Thoracic aorta (tissue), 2 donors: ENCODE measurements around the gene ST6GAL1. TPM values are rescaled to one million over a fixed set of nuclear protein-coding genes. Genes with fewer than 3 reads are reported as not detected.
A peak's percentile ranks its signal among the peaks of the same experiment; 100 is the strongest.

Source experiments
- ATAC-seq: fragments of 150-250 bp; one replicate; pipeline ENCODE4 v1.8.0; 2017; ENCODE audit warnings: low read depth; ENCODE audit not compliant: insufficient number of reproducible peaks, low FRiP score
- DNase-seq: peaks from one replicate; pipeline ENCODE4 v3.0.0-alpha.2; 2020; ENCODE audit warnings: low spot score
- H3K27ac ChIP-seq, 2 donors: fragments of 200-600 bp; sonication (generic); 1 replicate in 1 of 2; 2 replicates in 1 of 2; pipeline ENCODE4 v1.5.1; 2016; ENCODE audit warnings: mild to moderate bottlenecking in 2 of 2, moderate library complexity in 2 of 2
- H3K27me3 ChIP-seq: fragments of 200-600 bp; sonication (generic); replicated peaks from 2 replicates; pipeline ENCODE4 v1.6.0; 2016; ENCODE audit warnings: mild to moderate bottlenecking; ENCODE audit not compliant: insufficient read depth
- H3K36me3 ChIP-seq: fragments of 200-600 bp; sonication (generic); one replicate; pipeline ENCODE4 v1.5.1; 2016
- H3K4me1 ChIP-seq, 2 donors: fragments of 200-600 bp; sonication (generic); 1 replicate in 1 of 2; 2 replicates in 1 of 2; pipeline versions ENCODE4 v1.5.1 to v1.6.0; 2016; ENCODE audit warnings: low read depth in 2 of 2, mild to moderate bottlenecking in 1 of 2; ENCODE audit not compliant: control insufficient read depth in 1 of 2
- H3K4me3 ChIP-seq: fragments of 200-600 bp; sonication (generic); 2 replicates; pipeline ENCODE4 v1.5.1; 2016; ENCODE audit warnings: mild to moderate bottlenecking
- H3K9me3 ChIP-seq: fragments of 200-600 bp; sonication (generic); 2 replicates; pipeline ENCODE4 v1.5.1; 2016
- total RNA-seq, 2 donors: library from RNA; depleted of rRNA; stranded (reverse); fragments of >200 nt; gene quantifications; one replicate each; pipeline versions ENCODE4 v1.1.0 to v1.2.3, GENCODE V29; 2016
- TF ChIP-seq, protein P1 (sequence below): fragments of 200-600 bp; sonication (generic); IDR thresholded peaks from one replicate; pipeline ENCODE4 v1.5.1; 2019; ENCODE audit warnings: antibody characterized with exemption

Gene ST6GAL1
- total RNA-seq, 2 donors from 2014 or later = 89.5 to 141 TPM

- Histone ChIP-seq H3K4me1 (peaks cover 18 to 41% of the 10 kb centered on the region in 2 donors), H3K9me3 (peaks cover 5% of the 10 kb centered on the region), H3K4me3 (no peak overlapping the region), H3K27ac (no peak overlapping the region), H3K27me3 (no peaks in the 10 kb centered on the region), H3K36me3 (peaks cover 12% of the 10 kb centered on the region)
- DNase-seq (no peak), ATAC-seq (no peak)
- TF ChIP-seq, protein P1, sequence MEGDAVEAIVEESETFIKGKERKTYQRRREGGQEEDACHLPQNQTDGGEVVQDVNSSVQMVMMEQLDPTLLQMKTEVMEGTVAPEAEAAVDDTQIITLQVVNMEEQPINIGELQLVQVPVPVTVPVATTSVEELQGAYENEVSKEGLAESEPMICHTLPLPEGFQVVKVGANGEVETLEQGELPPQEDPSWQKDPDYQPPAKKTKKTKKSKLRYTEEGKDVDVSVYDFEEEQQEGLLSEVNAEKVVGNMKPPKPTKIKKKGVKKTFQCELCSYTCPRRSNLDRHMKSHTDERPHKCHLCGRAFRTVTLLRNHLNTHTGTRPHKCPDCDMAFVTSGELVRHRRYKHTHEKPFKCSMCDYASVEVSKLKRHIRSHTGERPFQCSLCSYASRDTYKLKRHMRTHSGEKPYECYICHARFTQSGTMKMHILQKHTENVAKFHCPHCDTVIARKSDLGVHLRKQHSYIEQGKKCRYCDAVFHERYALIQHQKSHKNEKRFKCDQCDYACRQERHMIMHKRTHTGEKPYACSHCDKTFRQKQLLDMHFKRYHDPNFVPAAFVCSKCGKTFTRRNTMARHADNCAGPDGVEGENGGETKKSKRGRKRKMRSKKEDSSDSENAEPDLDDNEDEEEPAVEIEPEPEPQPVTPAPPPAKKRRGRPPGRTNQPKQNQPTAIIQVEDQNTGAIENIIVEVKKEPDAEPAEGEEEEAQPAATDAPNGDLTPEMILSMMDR = no peak
These were observed 132.3 kb downstream of the ST6GAL1 start for GRCh38 chr3:187062526-187063177.

- peaks cover 18 to 41% of the 10 kb centered on the region in 2 donors for H3K4me1 ChIP-seq
- peaks cover 7% of the 10 kb centered on the region for H3K36me3 ChIP-seq
- no peak for ATAC-seq
- no peaks in the 10 kb centered on the region for H3K27me3 ChIP-seq
- no peak overlapping the region for H3K4me3 ChIP-seq
- H3K27ac ChIP-seq = peak overlapping the region in 1 of 2 donors; percentile 16
- no peak for DNase-seq
- no peaks in the 10 kb centered on the region for H3K9me3 ChIP-seq
- TF ChIP-seq, protein P1 = no peak
These were observed 133.2 kb downstream of the ST6GAL1 start for GRCh38 chr3:187063286-187064121.

GRCh38 chr3:187064210-187065115 lies 134.1 kb downstream of the ST6GAL1 start:
- ATAC-seq (no peak), DNase-seq (no peak)
- Histone ChIP-seq H3K27ac (peak overlapping the region in 1 of 2 donors; percentile 16), H3K4me3 (no peak overlapping the region), H3K9me3 (peaks cover under 1% of the 10 kb centered on the region), H3K36me3 (no peaks in the 10 kb centered on the region), H3K4me1 (peaks cover 18 to 41% of the 10 kb centered on the region in 2 donors), H3K27me3 (no peaks in the 10 kb centered on the region)
- TF ChIP-seq, protein P1 = no peak

- no peak for DNase-seq
- H3K27me3 ChIP-seq = no peaks in the 10 kb centered on the region
- TF ChIP-seq, protein P1 = peak; percentile 13
- no peak overlapping the region for H3K4me3 ChIP-seq
- peaks cover 5% of the 10 kb centered on the region for H3K9me3 ChIP-seq
- H3K4me1 ChIP-seq = peaks cover 18 to 41% of the 10 kb centered on the region in 2 donors
- ATAC-seq = no peak
- peaks cover 10% of the 10 kb centered on the region for H3K36me3 ChIP-seq
- H3K27ac ChIP-seq = no peak overlapping the region
These were observed 136.1 kb downstream of the ST6GAL1 start for GRCh38 chr3:187066228-187066995.
